ENCODE measurements around the gene SLC34A1. TPM values are rescaled to one million over a fixed set of nuclear protein-coding genes. Genes with fewer than 3 reads are reported as not detected.

The SLC34A1 gene
- total RNA-seq, 1 donor from 2014 or later: 0.16 TPM

GRCh38 chr5:177353093-177353492 is 31.1 kb upstream of the SLC34A1 start:
- H3K27me3 Mint-ChIP-seq (ENCODE audit: low read depth): peaks cover 33% of the 10 kb centered on the region
- no peaks in the 10 kb centered on the region for H3K9me3 Mint-ChIP-seq
- no peak overlapping the region for H3K27ac Mint-ChIP-seq (ENCODE audit: unreplicated experiment)
- DNase-seq (ENCODE audit: low read depth, low spot score): no peak
- no peak for TF ChIP-seq CTCF (conservative IDR thresholded peaks at IDR 0.05)
- no peaks in the 10 kb centered on the region for H3K36me3 Mint-ChIP-seq (ENCODE audit: low read depth)
- H3K4me1 Mint-ChIP-seq: peaks cover 34% of the 10 kb centered on the region
- peak overlapping the region; percentile 72 for H3K4me3 Mint-ChIP-seq

DNA sequence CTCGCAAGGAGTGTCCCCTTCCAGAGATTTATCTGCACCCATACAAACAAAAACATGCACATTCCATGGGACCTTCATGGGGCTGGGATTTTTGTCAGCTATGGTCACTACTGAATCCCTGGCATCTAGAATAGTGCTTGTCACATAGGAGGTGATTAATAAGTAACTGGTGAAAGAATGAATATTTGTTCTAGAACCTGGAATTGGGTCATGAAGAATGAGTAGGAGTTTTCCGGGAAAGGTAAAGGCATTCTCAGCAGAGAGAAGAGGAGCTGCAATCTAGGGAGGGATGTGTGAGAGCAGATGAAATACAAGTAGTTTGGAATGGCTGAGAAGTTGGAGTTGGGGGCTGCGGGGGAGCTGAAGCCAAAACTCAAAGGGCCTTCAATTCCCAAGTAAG is 30.0 kb upstream of the SLC34A1 start:
- peaks cover 30% of the 10 kb centered on the region for H3K4me1 Mint-ChIP-seq
- H3K4me3 Mint-ChIP-seq: no peak overlapping the region
- DNase-seq (ENCODE audit: low read depth, low spot score): no peak
- H3K36me3 Mint-ChIP-seq (ENCODE audit: low read depth): no peaks in the 10 kb centered on the region
- H3K27me3 Mint-ChIP-seq (ENCODE audit: low read depth): peaks cover 33% of the 10 kb centered on the region
- no peaks in the 10 kb centered on the region for H3K9me3 Mint-ChIP-seq
- no peak overlapping the region for H3K27ac Mint-ChIP-seq (ENCODE audit: unreplicated experiment)
- TF ChIP-seq CTCF (conservative IDR thresholded peaks at IDR 0.05): no peak

GRCh38 chr5:177354711-177355110 is 29.5 kb upstream of the SLC34A1 start:
- Mint-ChIP-seq H3K27me3 (ENCODE audit: low read depth) (peaks cover 33% of the 10 kb centered on the region), H3K36me3 (ENCODE audit: low read depth) (no peaks in the 10 kb centered on the region), H3K4me3 (no peak overlapping the region), H3K9me3 (no peaks in the 10 kb centered on the region), H3K4me1 (peaks cover 26% of the 10 kb centered on the region), H3K27ac (ENCODE audit: unreplicated experiment) (no peak overlapping the region)
- no peak for DNase-seq (ENCODE audit: low read depth, low spot score)
- no peak for TF ChIP-seq CTCF (conservative IDR thresholded peaks at IDR 0.05)

DNA sequence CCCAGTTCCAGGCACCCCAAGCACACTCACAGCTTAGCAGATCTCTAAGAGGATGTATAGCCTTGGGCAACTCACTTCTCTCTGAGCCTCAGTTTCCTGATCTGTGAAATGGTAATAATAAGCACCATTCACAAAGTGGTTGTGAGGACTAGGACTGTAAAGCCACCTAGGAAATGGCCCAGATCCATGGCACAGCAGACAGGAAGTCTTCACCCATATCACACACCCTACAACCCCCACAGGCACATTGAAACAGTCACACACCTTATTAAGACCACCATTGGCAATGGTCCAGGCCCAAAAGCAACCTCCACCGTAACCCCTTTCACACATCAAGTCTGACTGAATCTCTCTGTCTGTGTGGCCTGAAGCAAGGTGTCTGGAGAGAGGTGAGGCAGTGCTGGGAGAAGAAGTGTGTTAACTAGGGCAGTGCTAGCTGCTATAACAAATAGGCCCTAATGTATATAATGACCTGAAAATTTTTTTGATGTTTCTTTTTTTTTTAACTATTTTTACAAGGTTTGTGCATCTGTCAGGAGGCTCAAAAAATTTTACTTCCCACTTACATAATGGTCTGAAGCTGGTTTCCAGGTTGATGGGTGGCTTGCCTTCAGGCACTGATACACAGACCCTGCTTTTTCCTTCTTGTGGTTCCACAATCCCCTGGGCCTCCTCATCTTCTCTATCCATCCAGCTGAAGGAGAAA is 28.9 kb upstream of the SLC34A1 start:
- H3K27me3 Mint-ChIP-seq (ENCODE audit: low read depth): peaks cover 37% of the 10 kb centered on the region
- H3K4me3 Mint-ChIP-seq: peak overlapping the region; percentile 15
- no peaks in the 10 kb centered on the region for H3K9me3 Mint-ChIP-seq

DNA sequence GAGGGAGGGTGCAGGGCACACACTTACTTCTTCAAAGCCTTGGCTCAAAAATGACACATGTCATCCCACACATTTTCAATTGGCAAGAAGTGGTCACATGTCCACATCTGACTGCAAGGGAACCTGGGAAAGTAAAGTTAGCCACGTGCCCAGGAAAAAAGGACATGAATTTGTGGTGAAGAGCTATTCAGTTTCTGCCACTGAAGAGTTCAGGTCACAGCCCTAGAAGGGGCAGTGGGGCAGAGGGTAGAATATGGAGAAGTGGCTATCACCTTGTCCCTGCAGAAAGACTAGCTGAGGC is 28.4 kb upstream of the SLC34A1 start:
- H3K27me3 Mint-ChIP-seq (ENCODE audit: low read depth): peaks cover 37% of the 10 kb centered on the region
- H3K36me3 Mint-ChIP-seq (ENCODE audit: low read depth): no peaks in the 10 kb centered on the region
- TF ChIP-seq CTCF (conservative IDR thresholded peaks at IDR 0.05): no peak
- H3K27ac Mint-ChIP-seq (ENCODE audit: unreplicated experiment): no peak overlapping the region
- no peak for DNase-seq (ENCODE audit: low read depth, low spot score)
- no peak overlapping the region for H3K4me3 Mint-ChIP-seq
- peaks cover 15% of the 10 kb centered on the region for H3K4me1 Mint-ChIP-seq
- H3K9me3 Mint-ChIP-seq: no peaks in the 10 kb centered on the region

More for the DNA sequence above, 28.9 kb upstream of the SLC34A1 start:
- no peak for DNase-seq (ENCODE audit: low read depth, low spot score)
- no peak for TF ChIP-seq CTCF (conservative IDR thresholded peaks at IDR 0.05)
- H3K36me3 Mint-ChIP-seq (ENCODE audit: low read depth): no peaks in the 10 kb centered on the region
- H3K27ac Mint-ChIP-seq (ENCODE audit: unreplicated experiment): no peak overlapping the region
- peaks cover 20% of the 10 kb centered on the region for H3K4me1 Mint-ChIP-seq
